SK-N-SH treated with all-trans-retinoic acid at 6 μM for 48 hours (cell line): ENCODE results near the gene SCAF8.

ENCODE experiments used
- ATAC-seq: fragments of 200-7000 bp; cut with Tn5 transposase; 3 replicates; pipeline ENCODE4 v1.9.1; 2020; ENCODE audit warnings: mild to moderate bottlenecking, moderate library complexity
- ARNTL ChIP-seq: fragments of 450-650 bp; formaldehyde crosslinking; IDR thresholded peaks from 2 replicates; pipeline ENCODE4 v1.5.0; 2020; ENCODE audit warnings: low read depth, mild to moderate bottlenecking, moderate library complexity, borderline replicate concordance
- BACH2 ChIP-seq: fragments of 250-450 bp; sonication (Bioruptor Pico); IDR thresholded peaks from 2 replicates; pipeline ENCODE4 v1.9.0; 2021; ENCODE audit warnings: mild to moderate bottlenecking, borderline replicate concordance
- CREB5 ChIP-seq: fragments of 250-450 bp; sonication (Bioruptor Pico); IDR thresholded peaks from 2 replicates; pipeline ENCODE4 v1.5.1; 2020; ENCODE audit warnings: low read depth, mild to moderate bottlenecking, moderate library complexity
- ESRRG ChIP-seq: fragments of 250-450 bp; sonication (Bioruptor Pico); IDR thresholded peaks from 2 replicates; pipeline ENCODE4 v1.6.1; 2021; ENCODE audit warnings: mild to moderate bottlenecking
- GLIS3 ChIP-seq: fragments of 250-450 bp; sonication (Bioruptor Pico); IDR thresholded peaks from 2 replicates; pipeline ENCODE4 v1.5.0; 2020; ENCODE audit warnings: mild to moderate bottlenecking, moderate library complexity
- ISL1 ChIP-seq: fragments of 250-450 bp; sonication (Bioruptor Pico); IDR thresholded peaks from 2 replicates; pipeline ENCODE4 v2.1.2; 2022; ENCODE audit warnings: mild to moderate bottlenecking, moderate library complexity
- OSR1 ChIP-seq: fragments of 250-450 bp; sonication (Bioruptor Pico); IDR thresholded peaks from 2 replicates; pipeline ENCODE4 v1.8.0; 2022; ENCODE audit warnings: moderate library complexity, mild to moderate bottlenecking, inconsistent platforms
- PATZ1 ChIP-seq: fragments of 250-450 bp; sonication (Bioruptor Pico); IDR thresholded peaks from 2 replicates; pipeline ENCODE4 v1.8.0; 2020; ENCODE audit warnings: mild to moderate bottlenecking, moderate library complexity, borderline replicate concordance
- PPARA ChIP-seq: fragments of 250-450 bp; sonication (Bioruptor Pico); IDR thresholded peaks from 2 replicates; pipeline ENCODE4 v1.5.0; 2020; ENCODE audit warnings: mild to moderate bottlenecking, borderline replicate concordance
- RARB ChIP-seq: fragments of 250-450 bp; sonication (Bioruptor Pico); IDR thresholded peaks from 2 replicates; pipeline ENCODE4 v1.8.0; 2021; ENCODE audit warnings: mild to moderate bottlenecking, moderate library complexity
- SNAI2 ChIP-seq: fragments of 250-450 bp; sonication (Bioruptor Pico); IDR thresholded peaks from 2 replicates; pipeline ENCODE4 v1.5.0; 2020; ENCODE audit warnings: mild to moderate bottlenecking, moderate library complexity
- TCF4 ChIP-seq: fragments of 250-450 bp; sonication (Bioruptor Pico); IDR thresholded peaks from 2 replicates; pipeline ENCODE4 v1.8.0; 2021; ENCODE audit warnings: mild to moderate bottlenecking, moderate library complexity, borderline replicate concordance
- TOX ChIP-seq: fragments of 250-450 bp; sonication (Bioruptor Pico); IDR thresholded peaks from 2 replicates; pipeline ENCODE4 v1.8.0; 2021; ENCODE audit warnings: mild to moderate bottlenecking, moderate library complexity, borderline replicate concordance
- ZC3H10 ChIP-seq: fragments of 250-450 bp; sonication (Bioruptor Pico); IDR thresholded peaks from 2 replicates; pipeline ENCODE4 v1.5.1; 2021; ENCODE audit warnings: mild to moderate bottlenecking, moderate library complexity
- ZFP3 ChIP-seq: fragments of 250-450 bp; sonication (Bioruptor Pico); IDR thresholded peaks from 2 replicates; pipeline ENCODE4 v1.5.0; 2020; ENCODE audit warnings: mild to moderate bottlenecking, moderate library complexity
- ZFP30 ChIP-seq: fragments of 450-650 bp; formaldehyde crosslinking; IDR thresholded peaks from 2 replicates; pipeline ENCODE4 v1.5.0; 2022; ENCODE audit warnings: mild to moderate bottlenecking, moderate library complexity
- ZNF565 ChIP-seq: fragments of 450-650 bp; formaldehyde crosslinking; conservative IDR thresholded peaks from 2 replicates; pipeline ENCODE4 v1.5.0; 2020; ENCODE audit warnings: low read depth, mild to moderate bottlenecking, moderate library complexity
- ZNF70 ChIP-seq: fragments of 450-650 bp; formaldehyde crosslinking; IDR thresholded peaks from 2 replicates; pipeline ENCODE4 v1.5.0; 2020; ENCODE audit warnings: mild to moderate bottlenecking, moderate library complexity
- ZNF8 ChIP-seq: fragments of 450-650 bp; formaldehyde crosslinking; IDR thresholded peaks from 2 replicates; pipeline ENCODE4 v1.5.0; 2020; ENCODE audit warnings: mild to moderate bottlenecking, moderate library complexity
- TF ChIP-seq, protein P1 (sequence below): fragments of 250-450 bp; sonication (Bioruptor Pico); IDR thresholded peaks from 2 replicates; pipeline ENCODE4 v1.5.0; 2020; ENCODE audit warnings: mild to moderate bottlenecking, moderate library complexity
- TF ChIP-seq, protein P2 (sequence below): fragments of 250-450 bp; sonication (Bioruptor Pico); IDR thresholded peaks from 2 replicates; pipeline ENCODE4 v1.5.1; 2021; ENCODE audit warnings: mild to moderate bottlenecking, moderate library complexity
- TF ChIP-seq, protein P3 (sequence below): fragments of 250-450 bp; sonication (Bioruptor Pico); IDR thresholded peaks from 2 replicates; pipeline ENCODE4 v1.8.0; 2021; ENCODE audit warnings: low read depth, mild to moderate bottlenecking, moderate library complexity, borderline replicate concordance

SCAF8 gene

GRCh38 chr6:154738551-154738961 lies 5.3 kb downstream of the SCAF8 start:
- no peak for TF ChIP-seq ZC3H10 (CRISPR knock-in tag)
- no peak for TF ChIP-seq OSR1 (CRISPR knock-in tag)
- no peak for TF ChIP-seq CREB5 (CRISPR knock-in tag)
- TF ChIP-seq GLIS3 (CRISPR knock-in tag): no peak
- TF ChIP-seq PPARA (CRISPR knock-in tag): no peak
- TF ChIP-seq SNAI2: no peak
- TF ChIP-seq ISL1 (CRISPR knock-in tag): no peak
- TF ChIP-seq ZNF8 (CRISPR knock-in tag): no peak
- TF ChIP-seq ZFP3 (CRISPR knock-in tag): no peak
- TF ChIP-seq PATZ1: no peak
- TF ChIP-seq, protein P1, sequence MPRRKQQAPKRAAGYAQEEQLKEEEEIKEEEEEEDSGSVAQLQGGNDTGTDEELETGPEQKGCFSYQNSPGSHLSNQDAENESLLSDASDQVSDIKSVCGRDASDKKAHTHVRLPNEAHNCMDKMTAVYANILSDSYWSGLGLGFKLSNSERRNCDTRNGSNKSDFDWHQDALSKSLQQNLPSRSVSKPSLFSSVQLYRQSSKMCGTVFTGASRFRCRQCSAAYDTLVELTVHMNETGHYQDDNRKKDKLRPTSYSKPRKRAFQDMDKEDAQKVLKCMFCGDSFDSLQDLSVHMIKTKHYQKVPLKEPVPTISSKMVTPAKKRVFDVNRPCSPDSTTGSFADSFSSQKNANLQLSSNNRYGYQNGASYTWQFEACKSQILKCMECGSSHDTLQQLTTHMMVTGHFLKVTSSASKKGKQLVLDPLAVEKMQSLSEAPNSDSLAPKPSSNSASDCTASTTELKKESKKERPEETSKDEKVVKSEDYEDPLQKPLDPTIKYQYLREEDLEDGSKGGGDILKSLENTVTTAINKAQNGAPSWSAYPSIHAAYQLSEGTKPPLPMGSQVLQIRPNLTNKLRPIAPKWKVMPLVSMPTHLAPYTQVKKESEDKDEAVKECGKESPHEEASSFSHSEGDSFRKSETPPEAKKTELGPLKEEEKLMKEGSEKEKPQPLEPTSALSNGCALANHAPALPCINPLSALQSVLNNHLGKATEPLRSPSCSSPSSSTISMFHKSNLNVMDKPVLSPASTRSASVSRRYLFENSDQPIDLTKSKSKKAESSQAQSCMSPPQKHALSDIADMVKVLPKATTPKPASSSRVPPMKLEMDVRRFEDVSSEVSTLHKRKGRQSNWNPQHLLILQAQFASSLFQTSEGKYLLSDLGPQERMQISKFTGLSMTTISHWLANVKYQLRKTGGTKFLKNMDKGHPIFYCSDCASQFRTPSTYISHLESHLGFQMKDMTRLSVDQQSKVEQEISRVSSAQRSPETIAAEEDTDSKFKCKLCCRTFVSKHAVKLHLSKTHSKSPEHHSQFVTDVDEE (CRISPR knock-in tag): no peak
- TF ChIP-seq ZNF70 (CRISPR knock-in tag): no peak
- no peak for TF ChIP-seq BACH2
- TF ChIP-seq ARNTL (CRISPR knock-in tag): no peak
- no peak for TF ChIP-seq ZNF565 (CRISPR knock-in tag)
- no peak for TF ChIP-seq ESRRG
- TF ChIP-seq, protein P2, sequence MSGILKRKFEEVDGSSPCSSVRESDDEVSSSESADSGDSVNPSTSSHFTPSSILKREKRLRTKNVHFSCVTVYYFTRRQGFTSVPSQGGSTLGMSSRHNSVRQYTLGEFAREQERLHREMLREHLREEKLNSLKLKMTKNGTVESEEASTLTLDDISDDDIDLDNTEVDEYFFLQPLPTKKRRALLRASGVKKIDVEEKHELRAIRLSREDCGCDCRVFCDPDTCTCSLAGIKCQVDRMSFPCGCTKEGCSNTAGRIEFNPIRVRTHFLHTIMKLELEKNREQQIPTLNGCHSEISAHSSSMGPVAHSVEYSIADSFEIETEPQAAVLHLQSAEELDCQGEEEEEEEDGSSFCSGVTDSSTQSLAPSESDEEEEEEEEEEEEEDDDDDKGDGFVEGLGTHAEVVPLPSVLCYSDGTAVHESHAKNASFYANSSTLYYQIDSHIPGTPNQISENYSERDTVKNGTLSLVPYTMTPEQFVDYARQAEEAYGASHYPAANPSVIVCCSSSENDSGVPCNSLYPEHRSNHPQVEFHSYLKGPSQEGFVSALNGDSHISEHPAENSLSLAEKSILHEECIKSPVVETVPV (CRISPR knock-in tag): no peak
- TF ChIP-seq TOX (CRISPR knock-in tag): no peak
- TF ChIP-seq ZFP30: no peak
- no peak for ATAC-seq

DNA sequence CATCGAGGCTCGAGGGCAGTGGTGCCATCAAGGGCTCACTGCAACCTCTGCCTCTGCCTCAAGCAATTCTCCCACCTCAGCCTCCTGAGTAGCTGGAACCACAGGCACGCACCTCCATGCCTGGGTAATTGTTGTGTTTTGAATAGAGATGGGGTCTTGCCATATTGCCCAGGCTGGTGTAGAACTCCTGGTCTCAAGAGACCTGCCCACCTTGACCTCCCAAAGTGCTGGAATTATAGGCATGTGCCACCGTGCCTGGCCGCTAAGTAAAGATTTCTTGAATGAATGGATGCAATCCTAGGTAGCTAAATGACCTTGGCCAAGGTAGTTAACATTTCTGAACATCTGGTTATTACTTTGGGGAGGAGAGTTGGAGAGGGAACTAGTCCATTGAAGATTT lies 7.4 kb downstream of the SCAF8 start:
- TF ChIP-seq GLIS3 (CRISPR knock-in tag) (no peak), SNAI2 (no peak), BACH2 (no peak), PATZ1 (no peak), ZFP3 (CRISPR knock-in tag) (no peak), TOX (CRISPR knock-in tag) (no peak), CREB5 (CRISPR knock-in tag) (no peak), PPARA (CRISPR knock-in tag) (no peak), ARNTL (CRISPR knock-in tag) (no peak), ISL1 (CRISPR knock-in tag) (no peak), OSR1 (CRISPR knock-in tag) (no peak), ZC3H10 (CRISPR knock-in tag) (no peak), TCF4 (CRISPR knock-in tag) (no peak), ZNF70 (CRISPR knock-in tag) (no peak), RARB (CRISPR knock-in tag) (no peak)
- TF ChIP-seq, protein P1 (CRISPR knock-in tag): no peak
- TF ChIP-seq, protein P3, sequence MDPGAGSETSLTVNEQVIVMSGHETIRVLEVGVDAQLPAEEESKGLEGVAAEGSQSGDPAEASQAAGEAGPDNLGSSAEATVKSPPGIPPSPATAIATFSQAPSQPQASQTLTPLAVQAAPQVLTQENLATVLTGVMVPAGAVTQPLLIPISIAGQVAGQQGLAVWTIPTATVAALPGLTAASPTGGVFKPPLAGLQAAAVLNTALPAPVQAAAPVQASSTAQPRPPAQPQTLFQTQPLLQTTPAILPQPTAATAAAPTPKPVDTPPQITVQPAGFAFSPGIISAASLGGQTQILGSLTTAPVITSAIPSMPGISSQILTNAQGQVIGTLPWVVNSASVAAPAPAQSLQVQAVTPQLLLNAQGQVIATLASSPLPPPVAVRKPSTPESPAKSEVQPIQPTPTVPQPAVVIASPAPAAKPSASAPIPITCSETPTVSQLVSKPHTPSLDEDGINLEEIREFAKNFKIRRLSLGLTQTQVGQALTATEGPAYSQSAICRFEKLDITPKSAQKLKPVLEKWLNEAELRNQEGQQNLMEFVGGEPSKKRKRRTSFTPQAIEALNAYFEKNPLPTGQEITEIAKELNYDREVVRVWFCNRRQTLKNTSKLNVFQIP (CRISPR knock-in tag): no peak
- no peak for ATAC-seq
